ENCODE measurements around the gene SYNE1.
"Not testable (repeated sequence)": the region's sequence is repeated elsewhere in the genome, so short reads cannot be mapped to it uniquely, and the experiment has no call there.

Gene SYNE1

DNA sequence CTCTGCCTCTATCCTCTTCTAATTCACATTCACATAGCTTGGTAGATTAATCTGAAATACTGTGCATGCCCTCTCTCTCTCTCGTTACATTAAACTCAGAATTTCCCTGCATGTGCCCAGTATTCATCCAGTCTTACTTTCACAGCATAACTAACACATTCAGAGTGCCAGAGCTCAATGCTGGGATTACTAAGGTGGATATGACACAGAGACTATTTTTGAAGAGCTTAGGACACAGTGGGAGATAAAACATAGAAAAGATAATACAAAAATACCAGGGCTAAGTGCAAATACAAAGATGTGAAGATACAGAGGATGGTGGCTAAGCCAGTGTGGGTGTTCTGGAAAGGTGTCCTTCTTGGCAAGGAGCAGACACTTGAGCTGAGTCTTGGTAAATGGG lies 6.3 kb downstream of the SYNE1 start:
- in situ Hi-C loops (cut with HindIII; ENCODE audit: low sequenced_read_pairs), result no loop called here
- TF ChIP-seq, protein P1, sequence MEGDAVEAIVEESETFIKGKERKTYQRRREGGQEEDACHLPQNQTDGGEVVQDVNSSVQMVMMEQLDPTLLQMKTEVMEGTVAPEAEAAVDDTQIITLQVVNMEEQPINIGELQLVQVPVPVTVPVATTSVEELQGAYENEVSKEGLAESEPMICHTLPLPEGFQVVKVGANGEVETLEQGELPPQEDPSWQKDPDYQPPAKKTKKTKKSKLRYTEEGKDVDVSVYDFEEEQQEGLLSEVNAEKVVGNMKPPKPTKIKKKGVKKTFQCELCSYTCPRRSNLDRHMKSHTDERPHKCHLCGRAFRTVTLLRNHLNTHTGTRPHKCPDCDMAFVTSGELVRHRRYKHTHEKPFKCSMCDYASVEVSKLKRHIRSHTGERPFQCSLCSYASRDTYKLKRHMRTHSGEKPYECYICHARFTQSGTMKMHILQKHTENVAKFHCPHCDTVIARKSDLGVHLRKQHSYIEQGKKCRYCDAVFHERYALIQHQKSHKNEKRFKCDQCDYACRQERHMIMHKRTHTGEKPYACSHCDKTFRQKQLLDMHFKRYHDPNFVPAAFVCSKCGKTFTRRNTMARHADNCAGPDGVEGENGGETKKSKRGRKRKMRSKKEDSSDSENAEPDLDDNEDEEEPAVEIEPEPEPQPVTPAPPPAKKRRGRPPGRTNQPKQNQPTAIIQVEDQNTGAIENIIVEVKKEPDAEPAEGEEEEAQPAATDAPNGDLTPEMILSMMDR (IDR thresholded peaks at IDR 0.05; ENCODE audit: low read depth, low read length, missing control alignments), result no peak
- no peak overlapping the region for H3K4me3 ChIP-seq (ENCODE audit: low read depth, low read length)
- no peak for DNase-seq (ENCODE audit: low read depth)

DNA sequence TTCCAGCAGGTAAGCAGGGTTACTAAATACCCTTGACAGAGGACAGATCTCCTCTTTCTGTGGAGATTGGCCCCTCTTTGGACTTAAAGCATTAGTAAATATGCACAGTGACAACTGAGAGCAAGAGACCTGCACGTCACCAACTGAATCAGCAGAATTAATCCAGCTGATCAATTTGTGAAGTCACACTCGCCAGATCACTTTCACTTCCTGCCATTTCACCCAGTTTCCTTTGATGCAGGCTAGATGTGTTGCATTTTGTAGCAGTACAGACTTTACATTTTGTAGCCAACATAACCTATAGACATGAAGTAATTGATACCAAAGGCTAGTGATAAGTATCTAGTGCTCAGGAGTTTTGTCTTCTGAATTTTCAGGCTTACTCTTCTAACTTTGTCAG lies 11.9 kb downstream of the SYNE1 start:
- no peak for DNase-seq (ENCODE audit: low read depth)
- no peak overlapping the region for H3K4me3 ChIP-seq (ENCODE audit: low read depth, low read length)
- TF ChIP-seq, protein P1 (IDR thresholded peaks at IDR 0.05; ENCODE audit: low read depth, low read length, missing control alignments), result no peak
- in situ Hi-C loops (cut with HindIII; ENCODE audit: low sequenced_read_pairs), result no loop called here

DNA sequence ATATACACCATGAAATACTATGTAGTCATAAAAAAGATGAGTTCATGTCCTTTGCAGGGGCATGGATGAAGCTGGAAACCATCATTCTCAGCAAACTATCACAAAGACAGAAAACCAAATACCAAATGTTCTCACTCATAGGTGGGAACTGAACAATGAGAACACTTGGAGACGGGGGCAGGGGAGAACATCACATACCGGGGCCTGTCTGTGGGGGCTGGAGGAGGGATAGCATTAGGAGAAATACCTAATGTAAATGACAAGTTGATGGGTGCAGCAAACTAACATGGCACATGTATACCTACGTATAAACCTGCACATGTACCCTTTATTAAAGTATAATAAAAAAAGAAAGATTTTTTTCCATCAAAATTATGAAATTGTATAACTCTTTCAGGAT lies 22.4 kb downstream of the SYNE1 start:
- DNase-seq (ENCODE audit: low read depth); H3K4me3 ChIP-seq (ENCODE audit: low read depth, low read length); in situ Hi-C loops (cut with HindIII; ENCODE audit: low sequenced_read_pairs): not testable (repeated sequence)

DNA sequence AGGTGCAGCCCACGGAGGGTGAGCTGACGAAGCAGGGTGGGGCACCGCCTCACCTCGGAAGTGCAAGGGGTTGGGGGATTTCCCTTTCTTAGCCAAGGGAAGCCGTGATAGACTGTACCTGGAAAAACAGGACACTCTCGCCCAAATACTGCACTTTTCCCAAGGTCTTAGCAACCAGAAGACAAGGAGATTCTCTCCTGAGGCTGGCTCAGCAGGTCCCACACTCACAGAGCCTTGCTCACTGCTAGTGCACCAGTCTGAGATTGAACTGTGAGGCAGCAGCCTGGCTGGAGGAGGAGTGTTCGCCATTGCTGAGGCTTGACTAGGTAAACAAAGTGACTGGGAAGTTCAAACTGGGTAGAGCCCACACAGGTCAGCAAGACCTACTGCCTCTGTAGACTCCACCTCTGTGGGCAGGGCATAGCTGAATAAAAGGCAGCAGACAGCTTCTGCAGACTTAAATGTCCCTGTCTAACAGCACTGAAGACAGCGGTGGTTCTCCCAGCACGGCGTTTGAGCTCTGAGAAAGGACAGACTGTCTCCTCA lies 28.0 kb downstream of the SYNE1 start:
- TF ChIP-seq, protein P1 (IDR thresholded peaks at IDR 0.05; ENCODE audit: low read depth, low read length, missing control alignments), result no peak
- no peak for DNase-seq (ENCODE audit: low read depth)
- in situ Hi-C loops (cut with HindIII; ENCODE audit: low sequenced_read_pairs), result no loop called here
- H3K4me3 ChIP-seq (ENCODE audit: low read depth, low read length), result no peak overlapping the region

DNA sequence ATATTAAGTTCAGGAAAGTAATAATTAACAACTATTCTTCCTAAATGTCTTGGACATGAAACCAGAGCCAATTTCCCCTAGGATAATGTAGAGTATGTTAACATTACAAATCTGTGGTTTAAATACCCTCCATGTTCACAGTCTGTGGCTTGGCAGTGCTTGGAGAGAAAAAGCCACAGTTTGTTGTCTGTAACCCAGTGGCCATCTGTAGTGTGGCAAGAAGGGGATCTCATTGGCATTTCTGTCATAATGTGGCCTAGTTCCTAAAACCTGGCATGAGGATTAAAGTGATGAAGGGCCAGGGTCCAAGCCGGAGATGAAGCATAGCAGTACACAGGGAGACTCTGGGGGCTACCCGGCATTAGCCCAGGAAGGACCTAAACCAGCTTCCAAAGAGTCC lies 31.2 kb downstream of the SYNE1 start:
- in situ Hi-C loops (cut with HindIII; ENCODE audit: low sequenced_read_pairs), result no loop called here
- H3K4me3 ChIP-seq (ENCODE audit: low read depth, low read length), result no peak overlapping the region
- TF ChIP-seq, protein P1 (IDR thresholded peaks at IDR 0.05; ENCODE audit: low read depth, low read length, missing control alignments), result no peak
- DNase-seq (ENCODE audit: low read depth), result peak; percentile 19

DNA sequence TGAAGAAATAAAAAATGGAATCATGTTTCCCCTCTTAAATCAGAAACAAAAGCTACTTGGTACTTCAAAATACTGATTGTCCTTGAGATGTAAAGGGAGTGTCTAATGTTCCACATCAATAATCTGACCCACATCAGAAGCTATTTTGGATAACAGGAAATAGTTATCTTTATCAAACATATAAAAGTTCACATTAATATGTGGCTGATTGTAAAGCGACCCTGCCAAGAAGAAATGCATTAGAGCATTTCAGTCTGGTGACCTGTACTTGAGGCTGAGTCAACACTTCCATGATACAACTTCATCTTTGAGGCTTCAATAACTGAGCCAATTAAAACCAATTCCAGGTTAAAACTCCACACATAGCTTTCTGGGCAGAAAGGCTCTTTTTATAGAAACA lies 31.8 kb downstream of the SYNE1 start:
- in situ Hi-C loops (cut with HindIII; ENCODE audit: low sequenced_read_pairs), result no loop called here
- TF ChIP-seq, protein P1 (IDR thresholded peaks at IDR 0.05; ENCODE audit: low read depth, low read length, missing control alignments), result no peak
- H3K4me3 ChIP-seq (ENCODE audit: low read depth, low read length), result no peak overlapping the region
- no peak for DNase-seq (ENCODE audit: low read depth)

DNA sequence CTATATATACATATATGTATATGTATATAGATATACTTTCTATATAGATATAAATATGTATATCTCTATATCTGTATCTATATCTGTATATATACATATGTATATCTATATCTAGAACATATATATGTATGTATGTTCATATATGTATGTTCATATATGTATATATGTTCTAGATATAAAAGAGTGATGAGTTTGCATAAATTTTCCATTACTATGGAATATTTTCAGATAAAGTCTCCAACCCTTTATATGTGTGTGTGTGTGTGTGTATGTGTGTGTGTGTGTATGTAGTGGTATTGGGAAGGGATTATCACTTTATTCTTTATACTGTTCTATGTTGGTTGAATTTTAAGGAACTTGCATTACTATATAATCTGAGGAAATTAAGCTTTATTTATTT lies 33.3 kb downstream of the SYNE1 start:
- in situ Hi-C loops (cut with HindIII; ENCODE audit: low sequenced_read_pairs), result no loop called here
- DNase-seq (ENCODE audit: low read depth), result no peak
- no peak overlapping the region for H3K4me3 ChIP-seq (ENCODE audit: low read depth, low read length)
- TF ChIP-seq, protein P1 (IDR thresholded peaks at IDR 0.05; ENCODE audit: low read depth, low read length, missing control alignments), result no peak
